GM12874 (cell line): Measurements from ENCODE around the gene DHRS3.
A peak's percentile ranks its signal among the peaks of the same experiment; 100 is the strongest.

Experiments
- TF ChIP-seq, protein P1 (sequence below): IDR thresholded peaks from 2 replicates; pipeline ENCODE4 v1.5.1; 2011; ENCODE audit warnings: low read depth, mild to moderate bottlenecking, control low read depth, low read length, moderate library complexity; ENCODE audit not compliant: insufficient read depth

The DHRS3 gene, protein sequence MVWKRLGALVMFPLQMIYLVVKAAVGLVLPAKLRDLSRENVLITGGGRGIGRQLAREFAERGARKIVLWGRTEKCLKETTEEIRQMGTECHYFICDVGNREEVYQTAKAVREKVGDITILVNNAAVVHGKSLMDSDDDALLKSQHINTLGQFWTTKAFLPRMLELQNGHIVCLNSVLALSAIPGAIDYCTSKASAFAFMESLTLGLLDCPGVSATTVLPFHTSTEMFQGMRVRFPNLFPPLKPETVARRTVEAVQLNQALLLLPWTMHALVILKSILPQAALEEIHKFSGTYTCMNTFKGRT

DNA sequence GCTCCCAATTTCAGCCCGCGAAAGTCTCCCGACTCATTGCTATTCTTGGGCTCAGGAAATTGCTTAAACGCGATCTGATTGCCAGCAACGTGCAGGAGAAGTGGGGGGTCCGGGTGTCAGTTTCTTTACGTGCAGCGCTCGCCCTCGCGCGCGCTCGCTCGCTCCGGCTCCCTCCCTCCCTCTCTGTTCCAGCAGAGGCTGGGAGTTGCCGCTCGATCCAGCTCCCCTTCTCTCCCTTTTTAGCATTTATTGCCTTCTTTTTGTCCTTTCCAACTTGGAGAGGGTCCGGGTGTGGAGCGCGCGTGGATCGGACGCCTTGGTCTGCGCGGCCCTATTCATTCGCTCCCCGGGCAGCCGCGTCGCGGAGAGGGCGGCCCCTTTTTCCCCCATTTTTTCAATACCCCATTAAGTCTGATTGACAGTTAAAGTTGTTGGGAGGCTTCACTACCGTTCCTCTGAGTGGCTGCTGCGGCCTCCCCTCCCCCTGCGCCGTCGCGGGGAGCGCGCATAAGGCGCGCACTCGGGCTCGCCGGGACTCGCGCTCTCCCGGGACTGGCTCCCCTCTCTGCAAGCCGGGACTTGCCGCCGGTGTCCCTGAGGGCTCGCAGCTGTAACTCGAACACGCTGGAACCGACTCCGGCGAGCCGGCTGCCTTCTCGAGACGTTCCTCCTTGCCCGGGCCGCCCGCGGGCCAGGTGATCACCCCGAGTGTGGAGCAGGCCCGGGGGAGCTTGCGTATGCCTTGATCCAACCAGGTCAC, at the start of gene DHRS3:
Gene DHRS3, minus strand, starts transcription at position 310 of the 760 bp plus-strand sequence. CDS start 862 bp downstream, outside the sequence.
- TF ChIP-seq, protein P1, sequence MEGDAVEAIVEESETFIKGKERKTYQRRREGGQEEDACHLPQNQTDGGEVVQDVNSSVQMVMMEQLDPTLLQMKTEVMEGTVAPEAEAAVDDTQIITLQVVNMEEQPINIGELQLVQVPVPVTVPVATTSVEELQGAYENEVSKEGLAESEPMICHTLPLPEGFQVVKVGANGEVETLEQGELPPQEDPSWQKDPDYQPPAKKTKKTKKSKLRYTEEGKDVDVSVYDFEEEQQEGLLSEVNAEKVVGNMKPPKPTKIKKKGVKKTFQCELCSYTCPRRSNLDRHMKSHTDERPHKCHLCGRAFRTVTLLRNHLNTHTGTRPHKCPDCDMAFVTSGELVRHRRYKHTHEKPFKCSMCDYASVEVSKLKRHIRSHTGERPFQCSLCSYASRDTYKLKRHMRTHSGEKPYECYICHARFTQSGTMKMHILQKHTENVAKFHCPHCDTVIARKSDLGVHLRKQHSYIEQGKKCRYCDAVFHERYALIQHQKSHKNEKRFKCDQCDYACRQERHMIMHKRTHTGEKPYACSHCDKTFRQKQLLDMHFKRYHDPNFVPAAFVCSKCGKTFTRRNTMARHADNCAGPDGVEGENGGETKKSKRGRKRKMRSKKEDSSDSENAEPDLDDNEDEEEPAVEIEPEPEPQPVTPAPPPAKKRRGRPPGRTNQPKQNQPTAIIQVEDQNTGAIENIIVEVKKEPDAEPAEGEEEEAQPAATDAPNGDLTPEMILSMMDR, result no peak

DNA sequence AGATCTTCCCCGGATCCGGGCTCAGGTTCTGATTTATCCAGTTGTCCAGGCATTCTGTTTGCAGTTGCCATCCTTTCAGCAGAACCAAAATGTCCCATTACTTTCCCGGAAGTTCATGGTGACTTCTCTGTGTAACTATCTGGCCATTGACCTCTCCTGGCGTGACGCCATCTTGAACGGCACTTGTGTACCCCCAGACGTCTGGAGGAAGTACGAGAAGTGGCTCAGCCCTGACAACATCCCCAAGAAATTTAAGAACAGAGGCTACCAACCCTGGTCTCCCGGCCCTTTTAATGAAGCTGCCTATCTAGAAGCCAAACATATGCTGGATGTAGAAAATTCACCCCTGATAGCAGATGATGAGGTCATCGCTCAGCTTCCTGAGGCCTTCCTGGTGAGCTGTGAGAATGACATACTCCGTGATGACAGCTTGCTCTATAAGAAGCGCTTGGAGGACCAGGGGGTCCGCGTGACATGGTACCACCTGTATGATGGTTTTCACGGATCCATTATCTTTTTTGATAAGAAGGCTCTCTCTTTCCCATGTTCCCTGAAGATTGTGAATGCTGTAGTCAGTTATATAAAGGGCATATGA, 48.2 kb upstream of the DHRS3 start:
- TF ChIP-seq, protein P1, result no peak

DNA sequence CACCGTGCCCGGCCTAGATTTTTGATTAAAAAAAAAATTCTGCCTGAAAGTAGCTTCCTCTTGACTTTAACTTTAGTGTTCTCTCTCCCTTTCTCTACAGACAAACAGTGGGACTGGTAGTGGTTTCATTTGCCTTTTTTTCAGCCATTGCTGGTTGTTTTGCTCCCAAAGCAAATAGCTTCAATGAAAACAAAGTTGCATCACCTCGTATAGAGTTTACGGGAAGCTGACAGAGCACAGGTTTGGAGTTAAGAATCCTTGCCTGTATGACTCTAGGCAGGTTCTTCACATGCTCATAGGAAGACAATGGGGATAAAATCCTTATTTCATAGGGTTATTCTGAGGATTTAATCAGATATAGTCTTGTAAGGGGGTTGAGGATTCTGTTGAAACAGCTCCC, 47.5 kb upstream of the DHRS3 start:
- TF ChIP-seq, protein P1, result no peak

DNA sequence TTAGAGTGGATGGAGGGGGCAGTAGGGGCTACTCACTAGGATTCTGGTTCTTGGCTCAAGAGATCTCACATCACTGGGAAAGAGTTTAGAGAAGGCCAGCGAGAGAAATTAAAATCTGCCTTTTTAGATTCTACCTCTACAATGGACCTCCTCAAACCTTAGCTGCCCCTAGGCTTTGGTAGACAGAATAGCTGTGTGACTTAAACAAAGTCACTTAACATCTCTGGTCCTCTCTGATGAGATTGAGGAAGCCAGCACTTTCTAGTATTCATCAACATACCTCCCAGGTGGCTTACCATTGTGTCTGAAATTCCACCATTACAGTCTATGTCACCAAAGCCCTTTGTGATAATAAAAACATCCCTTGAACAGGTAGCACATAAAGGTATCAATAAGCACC, 44.5 kb upstream of the DHRS3 start:
- TF ChIP-seq, protein P1, result no peak

DNA sequence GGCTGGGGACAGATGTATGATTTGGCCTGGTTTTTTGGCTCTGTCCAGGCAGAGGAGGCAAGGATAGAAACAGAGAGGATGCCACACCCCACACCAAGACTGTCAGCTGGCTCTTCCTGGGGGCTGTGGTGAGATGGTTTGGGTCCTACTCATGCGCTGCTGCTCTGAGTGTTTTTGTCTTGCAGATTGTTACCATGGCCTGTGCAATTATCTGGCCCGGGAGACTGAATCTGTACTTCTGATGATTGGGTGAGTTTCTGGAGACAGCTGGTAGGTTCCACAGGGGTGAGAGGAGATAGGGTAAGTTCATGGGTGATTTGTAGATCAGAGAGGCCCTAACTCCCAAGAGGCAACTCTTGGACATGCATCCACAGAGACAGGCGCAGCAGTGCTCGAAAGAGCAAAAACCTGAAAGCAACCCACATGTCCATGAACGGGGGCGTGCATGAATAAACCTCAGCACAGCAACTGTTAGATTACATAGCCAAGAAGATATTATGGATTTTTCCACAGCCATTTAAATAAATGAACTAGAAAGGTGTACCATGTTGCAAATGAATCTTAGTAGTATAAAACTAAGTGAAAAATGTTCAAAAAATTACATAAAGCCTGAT, 43.7 kb upstream of the DHRS3 start:
- TF ChIP-seq, protein P1, result no peak

DNA sequence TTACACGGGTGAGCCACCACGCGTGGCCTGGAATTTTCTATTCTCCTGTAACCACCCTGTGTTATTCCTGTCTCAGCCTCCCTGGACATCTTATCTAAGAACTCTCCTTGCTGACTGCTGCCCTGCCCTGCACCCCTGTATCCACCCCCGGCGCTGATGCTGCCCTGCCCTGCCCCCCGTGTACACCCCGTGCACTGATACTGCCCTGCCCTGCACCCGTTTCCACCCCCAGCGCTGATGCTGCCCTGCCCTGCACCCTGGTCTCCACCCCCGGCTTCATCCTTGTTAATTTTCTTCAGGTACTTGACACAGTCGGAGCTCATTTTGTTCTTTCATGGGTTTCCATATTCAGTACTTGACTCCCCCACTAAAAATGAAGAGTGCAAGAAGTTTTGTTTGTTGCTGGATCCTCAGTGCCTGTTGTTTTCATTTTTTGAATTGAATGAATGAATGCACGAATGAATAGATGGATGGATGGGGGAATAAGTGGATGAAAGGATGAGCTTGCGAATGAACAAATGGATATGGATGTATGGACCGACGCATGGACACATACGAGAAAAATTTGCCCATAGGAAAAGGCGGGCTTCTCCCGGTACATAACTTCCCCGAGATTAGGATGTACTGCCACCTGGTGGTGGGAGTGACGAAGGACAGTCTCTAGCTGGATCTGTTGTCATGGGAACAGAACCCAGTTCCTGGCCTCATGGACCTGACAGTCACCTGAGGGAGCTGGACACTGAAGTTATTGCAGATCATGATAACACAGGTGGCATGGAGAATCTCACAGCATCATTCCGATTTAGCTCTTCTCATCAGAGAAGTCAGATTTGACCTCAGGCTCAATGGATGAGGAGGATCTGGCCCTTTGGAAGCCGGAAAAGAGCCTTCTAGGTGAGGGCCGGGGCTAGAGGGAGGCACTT, 40.8 kb upstream of the DHRS3 start:
- TF ChIP-seq, protein P1, result peak; percentile 89
